SU-DHL-6 (cell line): Measurements from ENCODE around the gene HOXD3.

Experiments used
- H2AFZ ChIP-seq: fragments of 200-600 bp; sonication (generic); 2 replicates; pipeline ENCODE4 v1.6.1; 2014; ENCODE audit warnings: low read depth, mild to moderate bottlenecking, moderate library complexity, mixed read lengths, antibody characterized with exemption, low read length; ENCODE audit not compliant: severe bottlenecking
- H3F3A ChIP-seq: fragments of 200-600 bp; shearing (Covaris generic); 2 replicates; pipeline ENCODE4 v1.6.0; 2016; ENCODE audit warnings: antibody characterized with exemption, mild to moderate bottlenecking; ENCODE audit not compliant: insufficient read depth
- H3K27ac ChIP-seq: fragments of 200-600 bp; sonication (generic); 2 replicates; pipeline ENCODE4 v1.5.1; 2016; ENCODE audit warnings: low read depth, mild to moderate bottlenecking, low read length, moderate library complexity, mixed read lengths
- H3K27me3 ChIP-seq: fragments of 200-600 bp; sonication (generic), shearing (Covaris generic); 2 replicates; pipeline ENCODE4 v1.6.0; 2014; ENCODE audit warnings: mild to moderate bottlenecking, low read length
- H3K36me3 ChIP-seq: fragments of 200-600 bp; sonication (generic); 2 replicates; pipeline ENCODE4 v1.6.1; 2014; ENCODE audit warnings: mild to moderate bottlenecking, low read length, mixed read lengths
- H3K4me2 ChIP-seq: fragments of 300-600, 200-600 bp; shearing (Covaris generic), sonication (generic); 2 replicates; pipeline ENCODE4 v1.6.0; 2014; ENCODE audit warnings: low read length, low read depth, mild to moderate bottlenecking; ENCODE audit not compliant: poor library complexity, severe bottlenecking
- H3K4me3 ChIP-seq: fragments of 200-600 bp; sonication (generic); 2 replicates; pipeline ENCODE4 v1.5.1; 2014; ENCODE audit warnings: antibody characterized with exemption, low read length, mild to moderate bottlenecking, mixed read lengths; ENCODE audit not compliant: insufficient read depth, poor library complexity, severe bottlenecking
- H3K79me2 ChIP-seq: fragments of 200-600 bp; sonication (generic); 2 replicates; pipeline ENCODE4 v1.6.1; 2014; ENCODE audit warnings: mild to moderate bottlenecking, low read length, moderate library complexity; ENCODE audit not compliant: insufficient read depth
- H3K9ac ChIP-seq: fragments of 200-600 bp; sonication (generic); 2 replicates; pipeline ENCODE4 v1.7.0; 2014; ENCODE audit warnings: mild to moderate bottlenecking, low read length
- H3K9me2 ChIP-seq: fragments of 200-600 bp; sonication (generic); replicated peaks from 2 replicates; pipeline ENCODE4 v1.6.1; 2014; ENCODE audit warnings: low read length; ENCODE audit not compliant: insufficient read depth
- H3K9me3 ChIP-seq: fragments of 200-600 bp; sonication (generic); 2 replicates; pipeline ENCODE4 v1.6.1; 2014; ENCODE audit warnings: low read length, mixed read lengths; ENCODE audit not compliant: insufficient read depth
- H4K20me1 ChIP-seq: fragments of 200-600 bp; sonication (generic); 2 replicates; pipeline ENCODE4 v1.6.1; 2014; ENCODE audit warnings: low read depth, mild to moderate bottlenecking, antibody characterized with exemption, low read length, moderate library complexity, mixed read lengths
- EZH2phosphoT487 ChIP-seq: fragments of 200-600 bp; sonication (generic), shearing (Covaris generic); conservative IDR thresholded peaks from 2 replicates; pipeline ENCODE4 v1.6.1; 2018; ENCODE audit warnings: mild to moderate bottlenecking, antibody characterized with exemption, low read length, moderate library complexity, mixed read lengths
- TF ChIP-seq, protein P1 (sequence below): fragments of 200-600 bp; sonication (generic); IDR thresholded peaks from one replicate; pipeline ENCODE4 v1.5.1; 2017; ENCODE audit warnings: antibody characterized with exemption, mild to moderate bottlenecking, low read length, moderate library complexity; ENCODE audit not compliant: insufficient read depth, poor library complexity, severe bottlenecking

The HOXD3 gene

DNA sequence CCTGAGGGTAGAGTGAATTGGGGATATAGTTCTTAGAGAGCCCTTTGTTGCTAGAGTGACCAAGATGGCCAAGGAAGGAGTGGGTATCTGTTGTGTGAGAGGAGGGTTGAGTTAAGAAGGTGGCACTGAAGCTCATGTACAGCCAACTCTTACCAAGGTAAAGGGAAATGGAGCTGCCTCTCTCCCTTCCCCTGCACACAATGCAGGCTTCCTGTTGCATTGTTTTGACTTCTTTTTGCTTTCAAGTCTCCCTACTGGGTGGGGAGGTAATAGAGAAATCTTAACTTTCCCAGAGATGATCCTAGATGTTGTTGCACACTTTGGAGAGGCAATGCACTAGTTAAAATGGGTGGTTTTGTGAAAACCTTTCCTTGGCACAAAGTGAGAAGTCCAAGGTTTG, 55.2 kb downstream of the HOXD3 start:
- no peaks in the 10 kb centered on the region for H3K27me3 ChIP-seq
- H2AFZ ChIP-seq = no peak overlapping the region
- no peaks in the 10 kb centered on the region for H3F3A ChIP-seq
- no peak overlapping the region for H3K27ac ChIP-seq
- no peak for TF ChIP-seq EZH2phosphoT487
- TF ChIP-seq, protein P1, sequence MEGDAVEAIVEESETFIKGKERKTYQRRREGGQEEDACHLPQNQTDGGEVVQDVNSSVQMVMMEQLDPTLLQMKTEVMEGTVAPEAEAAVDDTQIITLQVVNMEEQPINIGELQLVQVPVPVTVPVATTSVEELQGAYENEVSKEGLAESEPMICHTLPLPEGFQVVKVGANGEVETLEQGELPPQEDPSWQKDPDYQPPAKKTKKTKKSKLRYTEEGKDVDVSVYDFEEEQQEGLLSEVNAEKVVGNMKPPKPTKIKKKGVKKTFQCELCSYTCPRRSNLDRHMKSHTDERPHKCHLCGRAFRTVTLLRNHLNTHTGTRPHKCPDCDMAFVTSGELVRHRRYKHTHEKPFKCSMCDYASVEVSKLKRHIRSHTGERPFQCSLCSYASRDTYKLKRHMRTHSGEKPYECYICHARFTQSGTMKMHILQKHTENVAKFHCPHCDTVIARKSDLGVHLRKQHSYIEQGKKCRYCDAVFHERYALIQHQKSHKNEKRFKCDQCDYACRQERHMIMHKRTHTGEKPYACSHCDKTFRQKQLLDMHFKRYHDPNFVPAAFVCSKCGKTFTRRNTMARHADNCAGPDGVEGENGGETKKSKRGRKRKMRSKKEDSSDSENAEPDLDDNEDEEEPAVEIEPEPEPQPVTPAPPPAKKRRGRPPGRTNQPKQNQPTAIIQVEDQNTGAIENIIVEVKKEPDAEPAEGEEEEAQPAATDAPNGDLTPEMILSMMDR = no peak
- no peak overlapping the region for H3K4me3 ChIP-seq
- H3K4me2 ChIP-seq = no peak overlapping the region
- no peaks in the 10 kb centered on the region for H3K79me2 ChIP-seq
- H3K9me3 ChIP-seq = no peaks in the 10 kb centered on the region
- H3K36me3 ChIP-seq = no peaks in the 10 kb centered on the region
- no peaks in the 10 kb centered on the region for H3K9me2 ChIP-seq
- no peaks in the 10 kb centered on the region for H4K20me1 ChIP-seq
- no peak overlapping the region for H3K9ac ChIP-seq

DNA sequence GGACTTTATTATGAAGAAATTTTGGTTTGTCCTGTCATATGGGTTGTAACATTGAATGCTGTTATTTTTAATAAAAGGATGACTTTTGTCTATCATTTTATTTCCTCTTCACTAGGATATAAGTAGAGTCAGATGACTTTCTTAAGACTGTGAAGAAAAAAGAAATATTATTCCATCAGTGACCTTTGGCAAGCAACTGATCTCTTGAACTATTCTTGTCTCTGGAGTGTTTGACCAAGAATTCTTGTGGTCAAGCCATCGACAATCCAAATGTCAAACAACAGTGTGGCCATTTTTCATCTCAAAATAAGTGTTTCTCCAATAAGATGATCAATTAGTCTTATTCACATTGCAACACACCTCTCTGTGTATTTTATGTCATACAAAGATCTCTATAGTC, 56.3 kb downstream of the HOXD3 start:
- Histone ChIP-seq H3K9me2 (no peaks in the 10 kb centered on the region), H4K20me1 (no peaks in the 10 kb centered on the region), H3F3A (no peaks in the 10 kb centered on the region), H3K4me3 (no peak overlapping the region), H3K36me3 (no peaks in the 10 kb centered on the region), H3K9ac (no peak overlapping the region), H2AFZ (no peak overlapping the region), H3K27me3 (no peaks in the 10 kb centered on the region), H3K4me2 (no peak overlapping the region), H3K79me2 (no peaks in the 10 kb centered on the region), H3K27ac (no peak overlapping the region), H3K9me3 (no peaks in the 10 kb centered on the region)
- TF ChIP-seq EZH2phosphoT487 = no peak
- TF ChIP-seq, protein P1 = no peak
